Caco-2 (cell line): ENCODE results near the gene SECISBP2L. TPM values are rescaled to one million over a fixed set of nuclear protein-coding genes. Genes with fewer than 3 reads are reported as not detected.
A peak's percentile ranks its signal among the peaks of the same experiment; 100 is the strongest.

Source experiments
- BruUV-seq: library from RNA; stranded (reverse); fragments of 400-500 nt; replicated peaks from 2 replicates; lab custom pipeline; 2021; lab: Mats Ljungman, UMichigan
- CTCF ChIA-PET: fragments of 300-600 bp; sonication (Branson Sonifier 250); formaldehyde crosslinking; loops from one replicate; lab custom pipeline; 2022; ENCODE audit warnings: antibody characterized with exemption; lab: Charles Lee
- POLR2A ChIA-PET: fragments of 300-600 bp; sonication (Branson Sonifier 250); formaldehyde crosslinking; loops from one replicate; lab custom pipeline; 2022; ENCODE audit warnings: antibody characterized with exemption; lab: Charles Lee
- DNase-seq, 2 experiments: peaks; one replicate each; pipeline versions ENCODE4 v3.0.0 to v3.0.0-alpha.2; 2020 to 2022
- H3K27me3 ChIP-seq: replicated peaks from 2 replicates; pipeline ENCODE4 v1.6.0; 2011; ENCODE audit warnings: low read length; ENCODE audit not compliant: control insufficient read depth, insufficient read depth
- H3K36me3 ChIP-seq: 2 replicates; pipeline ENCODE4 v1.5.1; 2011; ENCODE audit warnings: low read length; ENCODE audit not compliant: control insufficient read depth, insufficient read depth
- H3K4me1 ChIP-seq: fragments of 250-450 bp; sonication (Bioruptor Pico); 2 replicates; pipeline ENCODE4 v1.5.1; 2020; ENCODE audit warnings: mild to moderate bottlenecking
- H3K4me3 ChIP-seq: 2 replicates; pipeline ENCODE4 v1.5.1; 2011; ENCODE audit warnings: low read depth, mild to moderate bottlenecking, control low read depth, low read length
- H3K9me3 ChIP-seq: fragments of 250-450 bp; sonication (Bioruptor Pico); 2 replicates; pipeline ENCODE4 v1.5.1; 2020; ENCODE audit warnings: mild to moderate bottlenecking, moderate library complexity
- H3K27ac Mint-ChIP-seq: one replicate; pipeline ENCODE4 v1.8.0; 2022; ENCODE audit warnings: mixed read lengths; ENCODE audit not compliant: unreplicated experiment
- H3K27me3 Mint-ChIP-seq: one replicate; pipeline ENCODE4 v1.8.0; 2022; ENCODE audit warnings: mixed read lengths; ENCODE audit not compliant: insufficient read depth, unreplicated experiment
- H3K36me3 Mint-ChIP-seq: one replicate; pipeline ENCODE4 v1.8.0; 2022; ENCODE audit warnings: mild to moderate bottlenecking, mixed read lengths; ENCODE audit not compliant: insufficient read depth, unreplicated experiment
- H3K4me1 Mint-ChIP-seq: one replicate; pipeline ENCODE4 v1.8.0; 2022; ENCODE audit warnings: low read depth, mixed read lengths; ENCODE audit not compliant: unreplicated experiment
- H3K4me3 Mint-ChIP-seq: one replicate; pipeline ENCODE4 v1.8.0; 2022; ENCODE audit warnings: mild to moderate bottlenecking, moderate library complexity, mixed read lengths; ENCODE audit not compliant: unreplicated experiment
- H3K9me3 Mint-ChIP-seq: one replicate; pipeline ENCODE4 v1.8.0; 2022; ENCODE audit warnings: mixed read lengths; ENCODE audit not compliant: unreplicated experiment
- intact Hi-C: fragments of 100-400 bp; cut with micrococcal nuclease; formaldehyde crosslinking; loops from one replicate; pipeline ENCODE4 v1.10.0; 2022; ENCODE audit not compliant: unreplicated experiment
- total RNA-seq: library from RNA; stranded (reverse); gene quantifications from 2 replicates; pipeline ENCODE4 v1.2.3, GENCODE V29; 2022
- TF ChIP-seq, protein P1 (sequence below), 2 experiments: fragments of 200-600 bp in 1 of 2; IDR thresholded peaks; 1 replicate in 1 of 2; 2 replicates in 1 of 2; pipeline versions ENCODE4 v1.5.1 to v1.8.0; 2011 to 2022; ENCODE audit warnings: antibody characterized with exemption in 1 of 2, control low read depth in 1 of 2, inconsistent platforms in 1 of 2, low read depth in 1 of 2, low read length in 1 of 2, mild to moderate bottlenecking in 1 of 2, moderate library complexity in 1 of 2; ENCODE audit not compliant: insufficient read depth in 1 of 2, severe bottlenecking in 1 of 2, unreplicated experiment in 1 of 2

Gene SECISBP2L
- total RNA-seq, 1 experiment from 2014 or later: 27.9 TPM

DNA sequence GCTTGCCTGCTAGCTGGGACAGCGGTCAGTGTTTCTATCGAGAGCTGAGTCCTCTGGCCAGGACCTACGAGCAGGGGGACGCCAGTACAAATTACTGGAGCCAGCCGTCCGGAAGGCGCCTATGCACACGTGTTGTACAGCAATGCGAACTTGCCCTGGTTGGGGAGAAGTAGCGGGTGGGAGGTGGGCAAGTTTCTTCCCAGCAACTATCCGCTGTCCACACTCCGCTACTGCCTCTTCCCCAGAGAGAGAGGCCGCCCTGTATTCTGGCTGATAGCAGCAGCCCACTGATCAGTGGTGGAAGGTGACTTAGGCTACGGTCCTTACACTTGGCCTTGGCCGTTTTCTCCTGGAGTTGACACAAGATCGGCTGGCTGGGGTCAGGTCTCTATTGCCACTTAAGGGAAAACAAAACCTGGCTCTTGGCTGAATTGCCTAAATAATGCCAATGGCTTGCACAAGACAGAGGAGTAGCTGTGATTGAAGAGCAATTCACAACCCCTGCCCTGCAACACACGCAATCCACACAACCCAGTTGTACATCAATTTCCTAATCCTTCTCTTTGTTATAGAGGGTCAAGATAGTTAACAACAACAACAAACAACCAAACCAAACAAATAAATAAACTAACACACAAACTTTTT is 69.7 kb downstream of the SECISBP2L start:
- no peaks in the 10 kb centered on the region for H3K9me3 Mint-ChIP-seq
- H3K4me1 ChIP-seq: peaks cover 11% of the 10 kb centered on the region
- DNase-seq: no peak
- peaks cover 10% of the 10 kb centered on the region for H3K4me1 Mint-ChIP-seq
- H3K27me3 Mint-ChIP-seq: peaks cover 4% of the 10 kb centered on the region
- BruUV-seq: no TSS peak
- H3K36me3 ChIP-seq: no peaks in the 10 kb centered on the region
- H3K27me3 ChIP-seq: no peaks in the 10 kb centered on the region
- TF ChIP-seq, protein P1, sequence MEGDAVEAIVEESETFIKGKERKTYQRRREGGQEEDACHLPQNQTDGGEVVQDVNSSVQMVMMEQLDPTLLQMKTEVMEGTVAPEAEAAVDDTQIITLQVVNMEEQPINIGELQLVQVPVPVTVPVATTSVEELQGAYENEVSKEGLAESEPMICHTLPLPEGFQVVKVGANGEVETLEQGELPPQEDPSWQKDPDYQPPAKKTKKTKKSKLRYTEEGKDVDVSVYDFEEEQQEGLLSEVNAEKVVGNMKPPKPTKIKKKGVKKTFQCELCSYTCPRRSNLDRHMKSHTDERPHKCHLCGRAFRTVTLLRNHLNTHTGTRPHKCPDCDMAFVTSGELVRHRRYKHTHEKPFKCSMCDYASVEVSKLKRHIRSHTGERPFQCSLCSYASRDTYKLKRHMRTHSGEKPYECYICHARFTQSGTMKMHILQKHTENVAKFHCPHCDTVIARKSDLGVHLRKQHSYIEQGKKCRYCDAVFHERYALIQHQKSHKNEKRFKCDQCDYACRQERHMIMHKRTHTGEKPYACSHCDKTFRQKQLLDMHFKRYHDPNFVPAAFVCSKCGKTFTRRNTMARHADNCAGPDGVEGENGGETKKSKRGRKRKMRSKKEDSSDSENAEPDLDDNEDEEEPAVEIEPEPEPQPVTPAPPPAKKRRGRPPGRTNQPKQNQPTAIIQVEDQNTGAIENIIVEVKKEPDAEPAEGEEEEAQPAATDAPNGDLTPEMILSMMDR (IDR thresholded peaks at IDR 0.05; ENCODE audit: insufficient read depth in 1 of 2, low read depth in 1 of 2, low read length in 1 of 2, severe bottlenecking in 1 of 2, unreplicated experiment in 1 of 2): no peak
- CTCF ChIA-PET: interaction anchor here (0.6 to 2.4 kb wide), 4 partner anchors 61 to 121 kb away, joined by 3 to 29 read pairs (median 14); partner anchors contain the start of gene EID1
- POLR2A ChIA-PET: no interaction called here
- no peaks in the 10 kb centered on the region for H3K9me3 ChIP-seq
- H3K27ac Mint-ChIP-seq: no peak overlapping the region
- intact Hi-C loops: no loop called here
- H3K36me3 Mint-ChIP-seq: no peaks in the 10 kb centered on the region
- H3K4me3 ChIP-seq: peak overlapping the region; percentile 50; the same call in 1 of the 2 replicates
- peak overlapping the region; percentile 60 for H3K4me3 Mint-ChIP-seq

GRCh38 chr15:48975472-48976419 is 70.5 kb downstream of the SECISBP2L start:
- Mint-ChIP-seq H3K4me1 (peaks cover 10% of the 10 kb centered on the region), H3K4me3 (peak overlapping the region; percentile 60), H3K27ac (no peak overlapping the region), H3K27me3 (peaks cover 4% of the 10 kb centered on the region), H3K36me3 (no peaks in the 10 kb centered on the region), H3K9me3 (no peaks in the 10 kb centered on the region)
- Histone ChIP-seq H3K4me1 (peaks cover 11% of the 10 kb centered on the region), H3K27me3 (no peaks in the 10 kb centered on the region), H3K4me3 (peak overlapping the region; percentile 50), H3K36me3 (no peaks in the 10 kb centered on the region), H3K9me3 (no peaks in the 10 kb centered on the region)
- ChIA-PET CTCF (interaction anchor here (0.6 to 2.4 kb wide), 25 partner anchors 11 to 250 kb away, joined by 3 to 41 read pairs (median 3); partner anchors contain the start of genes CEP152, COPS2, EID1 and GALK2), POLR2A (interaction anchor here (0.6 to 0.7 kb wide), 2 partner anchors 98 to 101 kb away, joined by 3 to 4 read pairs; partner anchors contain the start of gene EID1)
- intact Hi-C loops: loop anchor here (1.0 kb wide), 1 partner anchor 9 kb away; no protein-coding TSS in a partner anchor
- BruUV-seq: no TSS peak
- TF ChIP-seq, protein P1 (IDR thresholded peaks at IDR 0.05; ENCODE audit: insufficient read depth in 1 of 2, low read depth in 1 of 2, low read length in 1 of 2, severe bottlenecking in 1 of 2, unreplicated experiment in 1 of 2): peak; percentile 59 to 89
- peak; percentile 74 to 87 for DNase-seq

GRCh38 chr15:48974882-48975281 is 71.4 kb downstream of the SECISBP2L start:
- H3K27me3 ChIP-seq: no peaks in the 10 kb centered on the region
- peaks cover 11% of the 10 kb centered on the region for H3K4me1 ChIP-seq
- H3K36me3 ChIP-seq: no peaks in the 10 kb centered on the region
- BruUV-seq: no TSS peak
- DNase-seq: no peak
- ChIA-PET POLR2A (no interaction called here), CTCF (interaction anchor here (0.7 to 2.4 kb wide), 8 partner anchors 10 to 933 kb away, joined by 3 to 41 read pairs (median 6); partner anchors contain the start of genes CEP152, EID1, GALK2 and SHC4)
- H3K27me3 Mint-ChIP-seq: peaks cover 4% of the 10 kb centered on the region
- TF ChIP-seq, protein P1 (IDR thresholded peaks at IDR 0.05; ENCODE audit: insufficient read depth in 1 of 2, low read depth in 1 of 2, low read length in 1 of 2, severe bottlenecking in 1 of 2, unreplicated experiment in 1 of 2): peak in 1 of 2 experiments; percentile 20
- no peak overlapping the region for H3K4me3 ChIP-seq
- peaks cover 10% of the 10 kb centered on the region for H3K4me1 Mint-ChIP-seq
- no peak overlapping the region for H3K27ac Mint-ChIP-seq
- H3K9me3 ChIP-seq: no peaks in the 10 kb centered on the region
- intact Hi-C loops: loop anchor here (1.0 kb wide), 1 partner anchor 9 kb away; no protein-coding TSS in a partner anchor
- H3K4me3 Mint-ChIP-seq: peak overlapping the region; percentile 60
- H3K9me3 Mint-ChIP-seq: no peaks in the 10 kb centered on the region
- H3K36me3 Mint-ChIP-seq: no peaks in the 10 kb centered on the region
